ENCODE measurements around the gene RAB21.
"Not testable (repeated sequence)": the region's sequence is repeated elsewhere in the genome, so short reads cannot be mapped to it uniquely, and the experiment has no call there.

The RAB21 gene

DNA sequence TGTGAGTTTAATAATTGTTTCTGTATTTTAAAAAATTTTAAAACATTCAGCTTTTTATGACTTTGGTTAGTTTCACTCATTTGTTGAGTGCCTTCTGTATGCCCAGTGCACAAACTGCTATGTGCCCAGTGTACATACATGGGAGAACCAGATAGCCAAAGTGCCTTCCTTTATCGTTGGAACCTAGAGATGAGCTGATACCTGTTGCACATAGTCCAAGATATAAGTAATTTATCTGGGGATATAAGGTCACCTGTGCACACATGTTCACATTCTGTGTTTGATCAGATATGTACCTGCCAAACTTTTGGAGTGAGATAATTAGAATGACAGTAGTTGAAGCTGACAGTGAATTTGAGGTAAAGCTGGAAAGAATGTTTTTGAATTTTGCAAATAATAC lies 37.9 kb downstream of the RAB21 start:
- no peak for DNase-seq

DNA sequence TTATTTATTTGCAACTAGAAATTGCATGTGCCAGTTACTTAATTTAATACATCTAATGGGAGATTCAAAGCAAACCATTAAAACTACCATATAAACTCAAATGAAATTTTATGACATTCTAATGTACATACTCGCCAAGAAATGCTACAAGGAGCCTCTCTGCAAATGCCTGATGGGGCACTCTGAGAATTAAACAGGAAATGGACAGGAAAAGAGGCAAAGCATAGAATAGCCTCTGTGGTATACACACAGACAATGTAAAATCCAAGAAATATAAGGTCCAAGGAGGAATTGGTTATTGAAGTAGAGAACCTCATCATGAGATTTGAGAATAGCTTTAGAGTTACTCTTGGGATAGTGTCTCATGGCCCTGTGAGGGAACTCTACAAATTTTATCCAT lies 41.2 kb downstream of the RAB21 start:
- DNase-seq: no peak

DNA sequence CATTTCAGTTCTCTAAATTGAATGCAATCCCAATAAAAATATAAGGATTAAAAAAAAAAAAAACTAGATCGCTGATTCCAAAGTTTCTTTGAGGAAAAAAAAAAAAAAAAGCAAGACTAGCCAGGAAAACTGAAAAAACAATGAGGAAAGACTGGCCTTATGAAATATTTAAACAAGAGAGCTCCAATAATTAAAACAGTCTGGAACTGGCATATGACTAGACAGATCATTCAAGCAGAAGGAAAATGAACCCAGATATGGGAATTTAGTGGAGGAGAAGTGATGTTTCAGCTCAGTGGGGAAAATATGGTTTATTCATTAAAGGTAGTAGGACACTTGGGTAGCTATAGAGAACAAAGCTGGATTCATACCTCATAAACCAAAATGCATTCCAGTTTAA lies 42.9 kb downstream of the RAB21 start:
- no peak for DNase-seq

DNA sequence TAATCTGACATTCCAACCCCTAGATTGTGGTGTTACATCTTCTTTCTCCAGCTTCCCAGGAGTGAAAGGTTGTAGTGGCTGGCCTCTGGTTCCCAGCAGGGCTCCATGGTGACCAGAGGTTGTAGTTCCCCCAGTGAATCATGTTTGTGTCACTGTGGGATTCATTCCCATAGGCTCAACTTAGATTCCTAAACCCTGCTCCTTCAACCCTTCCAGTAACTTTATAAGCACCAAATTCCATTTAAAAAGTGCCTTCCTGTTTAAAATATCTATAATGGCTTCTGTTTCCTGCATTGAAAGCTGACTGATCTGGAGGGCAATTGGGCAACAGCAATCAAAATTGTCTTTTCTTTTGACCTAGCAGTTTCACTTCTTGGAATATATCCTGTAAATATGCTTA lies 44.4 kb downstream of the RAB21 start:
- DNase-seq: no peak

DNA sequence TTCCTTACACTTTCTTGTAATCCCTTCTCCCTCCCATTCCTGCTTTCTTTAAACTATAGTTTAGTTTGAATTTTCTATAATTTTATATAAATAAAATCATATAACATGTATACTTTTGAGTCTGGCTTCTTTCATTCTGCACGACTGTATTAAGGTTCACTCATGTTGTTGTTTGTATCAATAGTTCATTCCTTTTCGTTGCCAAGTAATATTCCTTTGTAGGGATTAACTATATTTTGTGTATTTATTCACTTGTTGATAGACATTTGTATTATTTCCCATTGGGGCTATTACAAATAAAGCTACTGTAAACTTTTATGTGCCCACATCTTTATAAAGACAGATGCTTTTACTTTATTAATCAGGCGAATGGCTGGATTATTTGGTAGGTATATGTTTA lies 45.5 kb downstream of the RAB21 start:
- no peak for DNase-seq

DNA sequence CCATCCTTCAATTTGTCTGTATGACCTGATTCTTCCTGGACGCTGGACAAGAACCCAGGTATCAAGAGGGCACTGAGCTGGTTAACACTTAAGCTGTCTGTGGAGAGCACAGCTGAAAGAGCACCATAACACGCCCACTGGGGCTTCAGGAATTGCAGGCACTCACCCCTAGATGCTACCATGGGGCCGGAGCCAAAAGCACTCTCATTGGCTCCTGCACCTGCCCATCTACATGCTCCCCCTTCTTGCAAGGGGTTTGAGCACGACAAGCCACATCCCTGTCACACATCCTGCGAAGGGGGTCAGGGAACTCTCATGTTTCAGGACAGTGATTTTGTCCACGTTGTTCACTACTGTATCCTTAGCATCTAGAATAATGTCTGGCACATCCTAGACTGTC lies 49.8 kb downstream of the RAB21 start:
- no peak for DNase-seq

DNA sequence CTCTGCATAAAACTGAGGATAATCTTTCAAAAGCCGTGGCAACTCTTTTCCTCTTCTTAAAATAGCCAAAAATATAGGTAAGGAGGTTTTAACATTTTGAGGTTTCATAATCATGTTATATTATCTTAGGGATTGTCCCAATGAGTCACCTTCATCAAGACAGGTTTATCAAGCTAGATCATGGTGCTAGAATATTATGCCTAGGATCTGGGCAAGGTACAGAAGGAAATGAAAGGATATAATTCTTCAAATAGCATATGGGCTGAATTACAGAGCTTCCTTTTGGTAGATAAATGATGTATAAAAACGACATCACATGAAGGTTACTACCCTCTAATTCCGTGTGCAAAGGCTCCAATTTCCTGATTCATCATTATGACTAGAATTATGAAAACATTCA lies 56.3 kb downstream of the RAB21 start:
- no peak for DNase-seq

DNA sequence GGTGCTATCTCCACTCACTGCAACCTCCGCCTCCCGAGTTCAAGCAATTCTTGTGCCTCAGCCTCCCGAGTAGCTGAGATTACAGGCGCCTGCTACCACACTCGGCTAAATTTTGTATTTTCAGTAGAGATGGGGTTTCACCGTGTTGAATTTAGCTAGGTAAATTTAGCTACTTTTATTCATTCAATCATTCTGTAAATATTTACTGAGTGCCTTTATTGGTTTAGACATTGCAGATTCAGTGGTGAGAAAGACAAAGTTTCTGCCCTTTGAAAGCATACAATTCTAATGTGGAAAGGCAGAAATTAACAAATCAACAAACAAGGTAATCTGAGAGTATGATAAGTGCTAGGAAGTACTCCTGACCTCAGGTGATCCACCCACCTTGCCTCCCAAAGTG lies 60.6 kb downstream of the RAB21 start:
- not testable (repeated sequence) for DNase-seq

DNA sequence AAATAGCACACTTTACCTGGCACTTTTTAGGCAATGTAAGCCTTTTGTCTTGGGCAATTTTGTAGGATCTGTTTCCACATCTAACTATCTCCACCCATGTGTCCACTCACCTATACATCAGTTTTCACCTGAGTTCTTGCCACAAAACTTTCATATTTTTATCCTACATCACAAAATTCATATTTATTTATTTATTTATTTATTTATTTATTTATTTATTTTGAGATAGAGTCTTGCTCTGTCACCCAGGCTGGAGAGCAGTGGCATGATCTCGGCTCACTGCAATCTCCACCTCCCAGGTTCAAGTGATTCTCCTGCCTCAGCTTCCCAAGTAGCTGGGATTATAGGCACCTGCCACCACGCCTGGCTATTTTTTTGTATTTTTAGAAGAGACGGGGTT lies 67.4 kb downstream of the RAB21 start:
- DNase-seq: not testable (repeated sequence)

DNA sequence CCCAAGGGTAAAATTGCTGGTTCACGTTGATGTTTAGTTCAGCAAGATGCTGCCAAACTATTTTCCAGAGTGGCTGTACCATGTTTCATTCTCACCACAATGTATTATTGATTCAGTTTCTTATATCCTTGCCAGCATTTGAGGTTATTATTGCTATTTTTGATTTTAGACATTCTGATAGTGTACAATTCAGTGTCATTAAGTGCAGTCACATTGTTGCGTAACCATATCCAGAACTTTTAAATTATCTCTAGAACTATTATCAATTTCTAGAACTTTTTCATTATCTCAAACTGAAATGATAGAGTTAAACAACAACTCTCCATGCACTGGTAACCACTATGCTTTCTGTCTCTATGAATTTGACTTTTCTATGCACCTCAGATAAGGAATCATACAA lies 74.2 kb downstream of the RAB21 start:
- DNase-seq: no peak

DNA sequence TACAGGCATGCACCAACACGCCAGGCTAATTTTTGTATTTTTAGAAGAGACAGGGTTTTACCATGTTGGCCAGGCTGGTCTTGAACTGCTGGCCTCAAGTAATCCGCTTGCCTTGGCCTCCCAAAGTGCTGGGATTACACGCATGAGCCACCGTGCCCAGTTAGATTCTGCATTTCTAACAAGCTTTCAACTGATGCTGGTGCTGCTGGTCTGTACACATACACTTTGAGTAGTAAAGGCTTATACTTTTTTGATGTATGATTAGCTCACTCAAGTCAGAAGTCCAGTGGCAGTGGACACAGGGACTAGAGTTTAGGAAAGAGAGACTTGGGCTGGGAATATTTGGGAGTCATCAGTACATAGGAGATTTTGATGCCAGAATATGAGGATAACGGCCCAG lies 82.7 kb downstream of the RAB21 start:
- DNase-seq: no peak

DNA sequence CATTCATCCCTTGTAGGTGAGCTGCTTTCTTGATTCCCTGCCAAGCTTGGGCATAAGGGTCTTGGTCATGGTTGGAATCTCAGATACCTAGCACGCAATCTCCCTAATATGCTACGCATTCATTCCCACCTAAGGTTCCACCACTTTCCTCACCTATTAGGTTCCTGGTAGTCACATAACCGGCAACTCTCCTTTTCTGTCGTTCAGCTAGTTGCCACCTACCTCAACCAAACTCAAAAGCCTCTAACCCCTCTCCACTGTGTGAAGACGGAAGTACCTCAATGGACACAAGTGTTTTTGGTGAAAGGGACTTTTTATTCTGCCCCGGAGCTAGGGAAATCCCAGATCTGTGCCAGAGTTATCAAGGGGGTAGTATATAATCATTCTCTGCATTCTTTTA lies 83.6 kb downstream of the RAB21 start:
- no peak for DNase-seq

DNA sequence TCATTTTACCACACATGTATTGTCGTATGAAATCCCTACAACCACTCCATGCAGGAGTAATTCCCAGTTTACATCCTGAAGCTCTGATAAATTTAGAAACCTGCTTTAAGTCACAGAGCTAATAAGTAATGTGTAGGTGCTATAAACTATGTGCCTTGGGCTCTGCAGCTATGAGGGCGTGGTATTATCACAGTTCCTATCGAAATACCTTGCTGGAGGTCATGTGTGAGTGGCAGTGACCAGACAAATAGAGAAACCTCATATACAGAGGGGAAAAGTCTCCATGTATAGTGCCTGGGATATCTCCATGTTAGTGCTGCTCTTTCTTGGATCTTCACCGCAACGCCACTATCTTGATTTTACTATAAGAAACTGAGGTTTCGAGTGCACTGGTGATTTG lies 84.0 kb downstream of the RAB21 start:
- DNase-seq: no peak

DNA sequence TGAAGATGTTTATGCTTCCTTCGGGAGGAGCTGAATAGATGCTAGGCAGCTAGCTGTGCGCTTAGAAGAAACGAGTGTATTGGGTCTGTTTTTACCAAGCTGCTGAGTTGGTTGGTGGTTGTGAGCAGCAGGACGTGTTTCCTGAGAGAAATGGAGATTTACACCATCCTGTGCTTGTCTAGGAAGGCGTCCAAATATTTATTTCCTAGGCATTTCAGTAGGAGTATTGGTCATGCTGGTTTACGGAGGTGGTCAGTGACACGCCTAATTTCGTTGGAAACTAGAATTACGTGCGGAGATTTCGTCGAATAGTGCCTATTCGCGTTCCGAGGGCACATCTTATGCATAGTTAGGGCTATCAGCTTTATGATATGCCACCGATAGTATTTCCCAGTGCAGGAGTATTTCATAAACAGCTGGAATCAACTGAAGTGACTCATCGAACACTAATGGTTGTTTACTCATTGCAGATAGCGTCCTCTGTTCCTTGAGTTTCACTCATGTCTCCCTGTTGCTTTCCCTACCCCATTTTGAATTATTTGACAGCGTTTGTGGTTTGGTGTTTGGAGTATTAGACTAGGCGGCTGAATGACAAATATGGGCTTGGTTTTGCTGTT lies 85.7 kb downstream of the RAB21 start:
- no peak for DNase-seq

DNA sequence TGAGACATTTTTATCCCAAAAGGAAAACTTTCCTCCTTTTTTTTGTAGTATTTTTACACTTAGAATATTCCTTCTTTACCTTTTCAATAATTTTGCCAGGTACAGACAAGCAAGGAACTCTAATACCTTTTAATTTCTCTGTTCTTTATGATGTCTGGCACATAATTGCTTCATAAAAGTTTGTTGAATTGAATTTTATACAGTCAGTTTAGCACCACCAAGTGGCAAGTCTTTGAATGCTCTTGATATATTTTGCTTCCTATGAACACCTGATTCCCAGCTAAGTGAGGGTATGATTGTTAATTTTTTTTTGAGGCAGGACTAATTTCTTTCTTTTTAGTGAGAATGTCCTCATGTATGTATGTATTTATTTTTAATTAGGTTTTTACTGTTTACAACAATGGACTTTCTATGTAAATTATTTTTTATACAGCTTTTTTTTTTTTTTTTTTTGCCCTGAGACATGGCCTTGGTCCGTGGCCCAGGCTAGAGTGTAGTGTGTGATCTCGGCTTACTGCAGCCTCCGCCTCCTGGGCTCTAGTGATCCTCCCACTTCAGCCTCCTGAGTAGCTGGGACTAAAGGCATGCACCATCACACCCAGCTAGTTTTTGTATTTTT lies 91.8 kb downstream of the RAB21 start:
- no peak for DNase-seq

DNA sequence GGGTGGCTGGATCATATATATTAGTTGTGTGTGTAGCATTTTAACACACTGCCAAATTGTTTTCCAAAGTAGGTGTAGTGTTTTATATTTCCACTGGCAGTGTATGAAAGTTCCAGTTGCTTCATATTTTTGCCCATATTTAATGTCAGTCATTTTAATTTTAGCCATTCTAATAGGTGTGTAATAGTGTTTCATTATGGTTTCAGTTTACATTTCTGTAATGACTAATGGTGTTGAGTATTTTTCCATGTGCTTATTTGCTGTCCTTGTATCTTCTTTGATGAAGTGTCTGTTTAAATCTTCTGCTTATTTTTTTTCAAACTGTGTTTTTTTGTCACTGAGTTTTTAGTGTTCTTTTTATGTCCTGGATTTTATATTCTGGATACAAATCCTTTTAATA lies 93.5 kb downstream of the RAB21 start:
- no peak for DNase-seq

DNA sequence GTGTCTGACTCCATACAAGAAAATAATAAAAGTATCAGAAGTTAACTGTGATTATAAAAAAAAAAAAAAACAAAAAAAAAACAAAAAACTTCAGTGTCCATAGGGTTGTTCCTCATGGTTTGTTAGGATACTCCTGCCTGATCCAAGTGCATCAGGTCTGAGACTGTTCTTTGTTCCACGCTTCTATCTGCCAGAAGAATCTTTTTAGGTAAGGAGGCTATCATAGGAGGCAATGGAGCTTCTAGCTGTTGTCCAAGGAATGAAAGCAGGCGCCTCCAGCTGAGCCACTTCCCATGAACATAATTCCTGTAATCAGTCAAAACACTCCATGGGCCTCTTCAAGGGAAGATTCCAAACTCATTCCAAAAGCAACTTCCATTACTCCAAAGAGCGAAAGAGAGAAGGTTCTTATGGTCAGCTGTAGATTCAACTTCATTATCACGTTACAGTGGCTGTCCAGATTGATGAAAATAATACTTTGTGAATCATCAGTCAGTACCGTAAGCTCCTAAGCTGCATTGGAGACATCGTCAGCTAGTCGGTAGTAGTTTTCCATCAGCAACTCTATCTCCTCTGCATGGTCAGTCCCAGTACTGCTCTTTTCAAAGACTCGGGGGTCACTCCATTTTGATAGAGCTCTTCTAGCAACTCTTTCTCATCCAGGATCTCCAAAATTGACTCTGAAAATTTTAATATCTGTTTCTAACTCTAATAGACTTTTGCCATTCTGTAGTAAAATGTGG lies 94.6 kb downstream of the RAB21 start:
- DNase-seq: no peak

Measured in right kidney (tissue), 1 donor.